NCI-H1436 treated with DMSO at 0.1 percent for 48 hours (cell line): ENCODE results near the gene NF1.
A peak's percentile ranks its signal among the peaks of the same experiment; 100 is the strongest.
"Not testable (repeated sequence)": the region's sequence is repeated elsewhere in the genome, so short reads cannot be mapped to it uniquely, and the experiment has no call there.

Experiments
- DNase-seq: peaks from one replicate; lab custom pipeline; 2025; lab: John Stamatoyannopoulos, UW

The NF1 gene

DNA sequence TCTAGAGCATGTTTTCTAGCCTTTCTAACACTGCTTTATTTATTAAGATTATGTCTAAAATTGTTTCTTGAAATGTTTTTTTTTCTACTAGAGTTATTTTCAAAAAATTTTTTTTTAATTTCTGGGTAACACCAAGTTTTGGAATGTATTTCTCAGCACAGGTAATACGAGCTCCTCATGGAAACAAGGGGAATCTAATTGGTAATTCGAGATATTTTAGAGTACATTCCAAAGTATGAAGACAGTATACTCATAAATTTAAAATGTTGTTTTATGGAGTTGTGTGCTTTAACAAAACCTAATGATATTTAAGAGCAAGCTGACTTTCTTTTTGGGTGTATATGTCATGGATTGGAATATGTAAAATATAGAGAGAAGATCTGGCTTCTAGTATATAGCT is 159.9 kb downstream of the NF1 start:
- DNase-seq = no peak

DNA sequence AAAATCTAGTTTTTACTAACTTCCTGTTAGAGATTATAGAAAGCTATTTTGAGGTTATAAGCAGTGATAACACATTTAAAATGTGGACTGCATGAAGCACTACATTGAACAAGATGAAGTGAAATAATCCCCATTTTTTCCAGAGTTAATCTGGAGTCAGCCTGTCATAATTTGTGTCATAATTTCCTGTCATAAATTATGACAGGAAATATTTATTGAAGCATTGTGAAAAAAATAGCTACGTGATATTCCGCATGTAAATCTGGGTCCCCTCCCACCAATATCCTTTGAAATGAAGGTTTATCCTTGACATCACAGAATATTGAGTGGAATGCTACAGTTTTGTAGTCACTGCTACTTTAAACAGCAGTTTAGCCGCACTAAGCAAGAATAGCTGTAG is 162.2 kb downstream of the NF1 start:
- no peak for DNase-seq

GRCh38 chr17:31260151-31260550 is 165.4 kb downstream of the NF1 start:
- DNase-seq = no peak

DNA sequence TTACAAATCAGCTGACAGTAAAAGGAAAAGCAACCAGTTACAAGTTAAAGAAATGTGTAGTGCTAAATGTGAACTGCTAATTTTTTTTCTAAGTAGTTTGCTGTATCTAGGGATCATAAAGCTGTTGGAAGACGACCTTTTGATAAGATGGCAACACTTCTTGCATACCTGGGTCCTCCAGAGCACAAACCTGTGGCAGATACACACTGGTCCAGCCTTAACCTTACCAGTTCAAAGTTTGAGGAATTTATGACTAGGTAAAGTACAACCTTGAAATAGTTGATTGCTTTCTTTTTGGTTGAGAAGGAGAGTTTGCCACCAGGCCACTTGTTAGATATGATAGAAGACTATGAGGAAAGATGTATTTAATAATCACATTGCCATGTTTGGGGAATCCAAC is 166.8 kb downstream of the NF1 start:
- no peak for DNase-seq

DNA sequence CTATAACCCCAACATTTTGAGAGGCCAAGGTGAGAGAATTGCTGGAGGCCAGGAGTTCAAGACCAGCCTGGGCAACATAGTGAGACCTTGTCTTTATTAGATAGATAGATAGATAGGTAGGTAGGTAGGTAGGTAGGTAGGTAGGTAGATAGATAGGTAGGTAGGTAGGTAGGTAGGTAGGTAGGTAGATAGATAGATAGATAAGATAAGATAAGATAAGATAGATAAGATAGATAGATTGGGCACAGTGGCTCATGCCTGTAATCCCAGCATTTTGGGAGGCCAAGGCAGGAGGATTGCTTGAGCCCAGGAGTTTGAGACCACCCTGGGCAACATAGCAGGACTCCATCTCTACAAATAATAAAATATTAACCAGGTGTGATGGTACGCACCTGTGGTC is 168.1 kb downstream of the NF1 start:
- not testable (repeated sequence) for DNase-seq

- no peak for DNase-seq
Observed at GRCh38 chr17:31266042-31266441, 171.3 kb downstream of the NF1 start.

GRCh38 chr17:31269036-31269577 is 174.3 kb downstream of the NF1 start:
- DNase-seq = no peak

- no peak for DNase-seq
Observed at GRCh38 chr17:31269578-31269983, 174.8 kb downstream of the NF1 start.

DNA sequence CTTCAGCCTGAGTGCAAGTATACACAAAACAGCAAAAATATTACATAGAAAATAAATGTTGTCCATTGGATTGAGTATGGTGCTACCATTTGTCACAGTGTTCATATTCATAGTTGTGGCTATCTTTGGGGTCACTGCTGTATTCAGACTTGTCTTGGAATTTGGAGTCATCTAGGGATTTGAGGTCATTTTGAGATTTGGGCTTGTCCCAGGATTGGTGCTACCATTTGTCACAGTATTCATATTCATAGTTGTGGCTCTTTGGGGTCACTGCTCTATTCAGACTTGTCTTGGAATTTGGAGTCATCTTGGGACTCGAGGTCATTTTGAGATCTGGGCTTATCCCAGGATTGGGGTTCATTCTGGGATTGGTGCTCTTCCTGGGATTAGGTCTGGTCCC is 177.5 kb downstream of the NF1 start:
- no peak for DNase-seq

GRCh38 chr17:31272803-31273202 is 178.0 kb downstream of the NF1 start:
- no peak for DNase-seq

GRCh38 chr17:31273516-31273915 is 178.7 kb downstream of the NF1 start:
- DNase-seq = no peak

DNA sequence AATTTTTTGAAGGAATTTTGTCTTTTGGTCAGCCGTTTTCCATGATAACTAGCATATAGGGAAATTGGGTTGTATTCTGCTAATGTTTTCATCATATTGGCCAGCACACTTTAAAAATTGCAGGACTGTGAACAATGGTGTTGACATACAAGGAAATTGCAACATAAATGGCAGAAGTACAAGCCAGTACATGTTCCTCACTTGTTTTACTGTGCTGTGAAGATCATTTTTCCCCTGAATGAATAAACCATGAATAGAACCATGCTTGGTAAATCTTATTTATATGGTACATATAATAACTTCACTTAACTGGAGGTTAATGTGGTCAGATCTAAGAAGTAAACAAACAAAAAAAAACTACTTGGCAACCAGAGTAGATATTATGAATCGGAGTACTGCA is 179.5 kb downstream of the NF1 start:
- DNase-seq = peak; percentile 21

DNA sequence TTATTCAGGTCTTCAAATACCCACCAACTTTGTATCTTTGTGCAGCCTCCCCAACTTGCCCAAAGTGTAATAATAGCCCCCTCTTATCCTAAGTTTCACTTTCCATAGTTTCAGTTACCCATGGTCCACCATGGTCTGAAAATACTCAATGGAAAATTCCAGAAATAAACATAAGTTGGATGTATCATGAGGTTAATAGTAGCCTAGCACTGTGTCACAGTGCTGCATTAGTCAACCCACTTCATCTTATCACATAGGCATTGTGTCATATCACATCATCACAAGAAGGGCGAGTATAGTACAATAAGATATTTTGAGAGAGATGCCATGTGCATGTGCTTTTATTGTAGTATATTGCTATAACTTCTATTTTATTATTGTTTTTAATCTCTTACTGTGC is 180.3 kb downstream of the NF1 start:
- DNase-seq = no peak

- no peak for DNase-seq
Observed at GRCh38 chr17:31279401-31279800, 184.6 kb downstream of the NF1 start.

- DNase-seq = no peak
Observed at GRCh38 chr17:31281061-31281460, 186.3 kb downstream of the NF1 start.

GRCh38 chr17:31283841-31284240 is 189.1 kb downstream of the NF1 start:
- no peak for DNase-seq

- DNase-seq = no peak
Observed at GRCh38 chr17:31286587-31286986, 191.8 kb downstream of the NF1 start.

GRCh38 chr17:31287932-31288331 is 193.2 kb downstream of the NF1 start:
- DNase-seq = not testable (repeated sequence)

DNA sequence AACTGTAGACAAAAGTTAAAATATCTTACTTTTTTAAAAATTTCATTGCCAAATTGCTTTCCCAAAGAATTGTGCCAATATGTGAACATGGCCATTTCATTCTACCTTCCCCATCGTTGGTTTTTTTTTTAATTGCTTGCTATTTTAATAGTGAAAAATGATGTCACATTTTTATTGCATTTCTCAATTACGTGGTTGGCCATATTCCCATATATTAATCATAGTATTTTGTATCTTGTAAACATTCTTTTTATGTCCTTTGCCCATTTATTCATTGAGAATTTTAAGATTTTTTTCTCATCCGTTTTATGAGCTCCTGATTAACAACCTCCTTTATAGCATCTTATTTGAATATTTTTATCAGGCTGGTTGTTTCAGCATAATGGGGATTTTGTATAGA is 195.0 kb downstream of the NF1 start:
- DNase-seq = no peak

DNA sequence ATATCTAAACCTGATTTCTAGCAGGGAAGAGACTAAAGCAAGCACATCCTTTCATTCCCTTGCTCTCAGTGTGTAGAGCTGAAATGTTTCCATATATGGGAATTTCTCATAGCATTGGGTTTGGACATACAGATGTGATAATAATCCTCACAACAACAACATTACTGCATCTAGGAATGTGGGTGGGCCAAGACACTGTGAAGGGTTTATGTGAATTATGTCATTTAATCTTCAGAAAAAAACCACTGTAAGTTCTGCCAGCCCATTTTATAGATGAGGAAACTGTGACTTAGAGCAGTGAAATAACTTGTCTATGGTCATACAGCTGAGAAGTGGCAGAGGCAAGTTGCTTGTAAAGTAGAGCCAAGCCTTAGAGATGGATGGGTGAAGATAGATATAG is 197.0 kb downstream of the NF1 start:
- DNase-seq = no peak

DNA sequence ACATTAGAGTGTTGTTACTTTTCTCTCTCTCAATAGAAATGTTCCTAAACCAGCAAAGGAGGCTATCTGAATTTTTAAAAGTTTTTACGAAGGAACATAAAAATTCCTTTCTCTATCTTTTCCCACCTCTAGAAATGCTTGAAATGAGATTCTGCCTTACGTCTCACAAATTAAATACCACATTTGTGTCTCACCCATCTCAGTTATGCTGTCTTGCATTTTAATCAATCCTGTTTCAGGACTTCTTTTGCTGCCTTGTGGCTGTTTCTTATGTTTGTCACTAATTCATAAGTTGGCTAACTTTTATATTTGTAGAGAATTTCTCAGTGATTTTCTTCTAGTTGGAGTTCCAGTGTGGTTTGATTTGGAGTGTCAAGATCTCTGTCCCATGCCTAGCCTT is 198.8 kb downstream of the NF1 start:
- DNase-seq = no peak

DNA sequence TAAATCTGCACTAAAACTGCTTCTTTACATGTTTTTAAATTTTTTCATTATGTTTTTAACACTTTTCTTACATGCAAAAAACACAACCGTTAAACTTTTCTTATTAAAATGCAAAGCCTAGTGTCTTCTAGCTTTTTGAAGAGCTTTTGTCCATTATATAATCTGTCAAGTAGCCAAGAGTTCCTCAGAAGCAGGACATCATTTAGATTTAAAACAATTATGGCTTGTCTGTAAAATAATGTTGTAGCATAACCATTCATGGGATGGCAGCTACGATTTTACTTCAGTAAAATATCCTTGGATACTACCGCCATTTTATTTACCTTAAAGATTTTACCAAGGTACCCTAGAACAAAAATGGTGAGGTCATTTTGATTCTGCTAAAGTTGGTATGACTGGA is 199.5 kb downstream of the NF1 start:
- DNase-seq = no peak

DNA sequence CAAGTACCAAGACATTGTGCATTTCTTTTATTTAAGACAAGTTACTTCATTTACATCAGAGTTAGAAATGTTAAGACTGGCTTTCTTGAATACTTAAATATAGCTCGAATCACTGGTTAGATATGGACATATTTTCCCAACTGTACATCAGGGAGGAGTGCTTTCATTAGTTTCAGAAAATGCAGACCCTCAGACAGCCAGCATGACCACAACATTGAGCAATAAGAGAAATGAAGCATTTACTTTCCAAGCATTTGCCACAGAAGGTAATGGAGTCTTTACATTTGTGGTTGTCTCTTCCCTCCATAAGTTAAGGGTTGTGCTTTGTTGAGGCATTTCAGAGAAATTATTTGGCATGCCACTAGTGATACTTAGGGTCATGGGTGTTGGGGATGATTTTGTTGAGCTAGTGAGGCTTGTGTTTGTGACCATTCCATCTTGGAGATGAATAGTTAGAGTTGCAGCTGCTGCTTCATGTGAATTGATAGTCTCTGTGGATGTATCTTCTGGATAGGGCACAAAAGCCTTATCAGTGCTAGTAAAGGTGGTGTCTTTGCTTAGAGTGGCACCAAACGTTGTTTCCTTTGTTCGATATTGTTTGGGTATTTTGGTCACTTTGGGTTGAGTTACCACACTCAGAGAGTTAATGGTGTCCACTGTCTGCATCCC is 200.2 kb downstream of the NF1 start:
- DNase-seq = no peak

- no peak for DNase-seq
Observed at GRCh38 chr17:31295489-31295871, 200.7 kb downstream of the NF1 start.
